KBM-7 (cell line): Measurements from ENCODE around the gene ILF3.
A peak's percentile ranks its signal among the peaks of the same experiment; 100 is the strongest.
"Not testable (repeated sequence)": the region's sequence is repeated elsewhere in the genome, so short reads cannot be mapped to it uniquely, and the experiment has no call there.

Source experiments
- DNase-seq: peaks from one replicate; pipeline ENCODE4 v3.0.0-alpha.2; 2015
- in situ Hi-C: fragments of 300-500 bp; cut with MboI; formaldehyde crosslinking; loops from 2 replicates; pipeline ENCODE4 v1.14.3; 2020; ENCODE audit warnings: low sequenced_read_pairs, low pct_unique_long_range_greater_than_20kb, mixed read lengths

ILF3 gene

GRCh38 chr19:10640361-10640760 is 13.8 kb upstream of the ILF3 start:
- in situ Hi-C loops: loop anchor here (10.0 kb wide), 1 partner anchor 66 kb away; no protein-coding TSS in a partner anchor
- no peak for DNase-seq

- no peak for DNase-seq
- in situ Hi-C loops: loop anchor here (10.0 kb wide), 1 partner anchor 66 kb away; no protein-coding TSS in a partner anchor
Observed at GRCh38 chr19:10641248-10641647, 12.9 kb upstream of the ILF3 start.

GRCh38 chr19:10642473-10643171 is 11.5 kb upstream of the ILF3 start:
- in situ Hi-C loops: loop anchor here (10.0 kb wide), 1 partner anchor 68 kb away; no protein-coding TSS in a partner anchor
- no peak for DNase-seq

DNA sequence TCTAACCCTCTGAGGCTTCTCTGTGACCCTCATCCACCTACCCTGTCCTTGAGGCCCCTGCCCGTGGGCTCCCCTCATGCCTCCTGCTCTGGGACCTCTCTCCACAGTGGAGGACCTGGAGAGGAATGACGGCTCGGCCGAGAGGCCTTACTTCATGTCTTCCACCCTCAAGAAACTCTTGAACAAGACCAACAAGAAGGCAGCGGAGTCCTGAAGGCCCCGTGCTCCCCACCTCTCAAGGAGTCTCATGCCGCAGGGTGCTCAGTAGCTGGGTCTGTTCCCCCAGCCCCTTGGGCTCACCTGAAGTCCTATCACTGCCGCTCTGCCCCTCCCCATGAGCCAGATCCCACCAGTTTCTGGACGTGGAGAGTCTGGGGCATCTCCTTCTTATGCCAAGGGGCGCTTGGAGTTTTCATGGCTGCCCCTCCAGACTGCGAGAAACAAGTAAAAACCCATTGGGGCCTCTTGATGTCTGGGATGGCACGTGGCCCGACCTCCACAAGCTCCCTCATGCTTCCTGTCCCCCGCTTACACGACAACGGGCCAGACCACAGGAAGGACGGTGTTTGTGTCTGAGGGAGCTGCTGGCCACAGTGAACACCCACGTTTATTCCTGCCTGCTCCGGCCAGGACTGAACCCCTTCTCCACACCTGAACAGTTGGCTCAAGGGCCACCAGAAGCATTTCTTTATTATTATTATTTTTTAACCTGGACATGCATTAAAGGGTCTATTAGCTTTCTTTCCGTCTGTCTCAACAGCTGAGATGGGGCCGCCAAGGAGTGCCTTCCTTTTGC is 10.8 kb upstream of the ILF3 start:
- DNase-seq: peak; percentile 50
- in situ Hi-C loops: loop anchor here (10.0 kb wide), 1 partner anchor 69 kb away; no protein-coding TSS in a partner anchor

GRCh38 chr19:10643968-10644259 is 10.2 kb upstream of the ILF3 start:
- DNase-seq: no peak
- in situ Hi-C loops: loop anchor here (10.0 kb wide), 1 partner anchor 69 kb away; no protein-coding TSS in a partner anchor

- in situ Hi-C loops: loop anchor here (10.0 kb wide), 1 partner anchor 70 kb away; no protein-coding TSS in a partner anchor
- peak; percentile 82 for DNase-seq
Observed at GRCh38 chr19:10644260-10645007, 9.7 kb upstream of the ILF3 start.

- in situ Hi-C loops: loop anchor here (10.0 kb wide), 1 partner anchor 72 kb away; no protein-coding TSS in a partner anchor
- DNase-seq: no peak
Observed at GRCh38 chr19:10646456-10647159, 7.5 kb upstream of the ILF3 start.

DNA sequence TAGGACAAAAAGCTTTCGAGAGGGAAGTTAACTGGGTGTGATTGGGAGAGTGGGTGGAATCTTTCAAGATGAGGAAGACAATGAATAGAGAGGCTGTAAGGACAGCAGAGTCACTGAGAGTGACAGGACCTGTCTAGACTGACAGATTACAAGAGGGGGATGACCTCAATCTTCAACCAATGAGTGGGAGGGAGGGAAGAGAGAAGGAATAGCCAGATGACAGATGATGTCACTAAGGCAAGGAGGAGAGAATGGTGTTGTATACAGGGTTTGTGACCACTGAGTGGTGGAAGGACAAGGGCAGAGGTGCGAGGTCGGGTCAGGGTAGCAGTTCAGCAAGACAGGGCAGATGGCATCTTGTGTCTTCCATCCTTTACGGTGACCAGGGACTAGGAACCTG is 5.8 kb upstream of the ILF3 start:
- no peak for DNase-seq
- in situ Hi-C loops: loop anchor here (10.0 kb wide), 1 partner anchor 74 kb away; no protein-coding TSS in a partner anchor

DNA sequence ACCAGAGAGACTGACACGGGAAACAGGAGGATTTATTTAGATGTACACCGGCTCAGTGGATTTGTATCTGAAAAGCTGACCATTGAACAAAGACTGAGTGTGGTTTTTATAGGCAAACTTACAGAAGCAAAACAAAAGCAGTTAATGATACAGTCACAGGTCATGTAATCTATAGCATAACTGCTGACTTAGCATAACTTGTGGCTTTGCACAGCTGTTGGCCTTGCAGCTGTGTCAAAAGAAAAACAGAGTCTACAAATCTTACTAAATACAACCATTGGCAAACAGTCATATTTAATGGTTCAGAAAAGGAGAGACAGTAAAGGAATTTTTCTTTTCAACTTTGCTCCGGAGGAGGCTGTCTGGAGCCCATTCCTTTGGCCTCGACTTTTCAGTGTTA is 2.3 kb upstream of the ILF3 start:
- DNase-seq: no peak
- in situ Hi-C loops: no loop called here

DNA sequence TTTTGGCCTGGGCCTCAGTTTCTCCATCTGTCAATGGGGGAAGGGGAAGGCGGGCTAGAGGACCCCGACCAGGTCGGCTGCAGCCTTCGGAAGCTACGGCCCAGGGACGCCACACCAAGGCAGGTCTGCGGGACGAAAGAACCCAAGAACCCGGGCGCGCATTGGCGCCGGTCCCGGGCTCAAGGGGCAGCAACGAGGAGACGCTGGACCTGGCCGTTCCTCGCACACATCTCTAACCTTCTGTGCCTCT is 739 bp upstream of the ILF3 start:
- no peak for DNase-seq
- in situ Hi-C loops: no loop called here

GRCh38 chr19:10654610-10655456 is 687 bp downstream of the ILF3 start:
- in situ Hi-C loops: no loop called here
- DNase-seq: no peak

DNA sequence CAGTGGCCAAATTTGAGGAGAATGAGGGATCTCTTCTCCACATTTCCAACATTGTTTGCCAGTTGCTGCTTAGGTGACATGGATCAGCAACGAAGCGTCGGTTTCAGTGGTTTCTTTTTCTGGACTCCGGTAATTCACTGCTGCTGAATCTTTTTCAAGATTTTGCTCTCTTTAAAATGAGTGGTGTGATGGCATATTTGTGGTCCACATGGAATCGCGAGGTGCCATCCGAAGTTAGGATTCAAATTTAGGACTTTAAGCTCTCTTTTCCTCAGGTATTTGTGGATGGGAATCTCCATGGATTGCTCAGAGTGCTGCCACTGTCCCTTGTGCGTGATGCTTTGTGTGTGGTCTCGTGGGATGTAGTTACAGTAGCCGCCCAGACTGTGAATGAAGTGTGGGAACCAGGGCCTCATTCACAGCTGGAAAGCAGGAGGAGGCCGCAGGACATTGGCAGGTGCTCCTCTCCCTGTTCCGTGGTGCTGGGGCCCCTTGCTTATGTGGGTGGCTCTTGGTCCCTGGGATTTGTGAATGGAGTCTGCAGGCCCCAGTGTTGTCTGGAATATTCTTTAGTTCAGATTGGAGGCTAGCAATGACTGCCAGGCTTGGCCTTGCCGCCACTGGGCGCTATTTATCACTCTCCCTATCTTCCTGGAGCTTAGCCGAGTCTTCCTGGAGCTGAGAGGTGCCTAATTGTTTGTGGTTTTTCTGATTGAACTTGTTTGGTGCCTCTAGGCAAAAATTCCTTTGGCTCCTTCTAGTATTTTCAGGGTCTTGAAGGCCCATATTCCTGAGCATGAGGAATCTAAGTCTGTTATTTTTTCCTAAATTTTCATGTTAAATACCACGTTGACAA is 1.5 kb downstream of the ILF3 start:
- DNase-seq: peak; percentile 47
- in situ Hi-C loops: no loop called here

GRCh38 chr19:10660346-10660745 is 6.2 kb downstream of the ILF3 start:
- in situ Hi-C loops: no loop called here
- DNase-seq: no peak

- no peak for DNase-seq
- in situ Hi-C loops: no loop called here
Observed at GRCh38 chr19:10661946-10662345, 7.8 kb downstream of the ILF3 start.

DNA sequence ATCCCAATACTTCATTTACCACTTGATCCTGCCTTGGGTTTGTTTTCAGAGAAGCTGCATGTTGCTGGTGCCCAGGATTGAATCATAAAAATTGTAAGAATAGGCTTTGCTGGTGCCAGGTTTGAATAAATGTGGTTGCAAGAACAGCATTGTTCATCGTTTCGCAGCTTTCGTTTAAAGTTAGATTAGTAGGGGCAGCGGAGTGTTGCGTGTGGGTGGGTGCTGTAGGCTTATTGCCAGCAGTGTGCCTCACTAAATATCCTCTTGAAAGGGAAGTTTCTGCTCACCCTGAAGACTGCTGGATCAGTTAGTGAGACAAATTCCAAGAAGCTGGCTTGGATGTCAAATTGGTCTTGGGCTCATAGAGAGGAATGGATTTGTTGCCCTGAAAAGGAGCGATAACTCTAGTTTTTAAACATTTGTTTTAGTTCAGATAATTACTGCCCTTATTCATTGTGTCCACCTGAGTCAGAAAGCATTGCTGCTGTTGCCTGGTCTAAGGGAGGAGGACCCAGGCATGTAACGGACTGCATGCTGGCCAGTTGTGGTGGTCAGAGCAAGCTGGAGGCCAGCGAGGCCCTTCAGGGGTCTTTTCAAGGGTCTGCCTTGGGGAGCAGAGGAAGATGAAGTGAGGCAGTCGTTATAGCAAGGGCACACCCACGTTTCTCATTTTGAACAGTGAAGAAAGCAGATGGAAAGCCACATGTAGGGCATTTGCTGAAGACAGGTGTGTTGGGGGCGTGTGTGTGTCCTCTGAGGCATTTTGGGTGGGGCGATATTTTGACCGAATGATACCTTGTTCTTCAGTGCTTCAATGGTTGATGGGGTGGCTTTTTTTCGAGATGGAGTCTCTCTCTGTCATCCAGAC is 8.5 kb downstream of the ILF3 start:
- peak; percentile 36 for DNase-seq
- in situ Hi-C loops: no loop called here

- DNase-seq, in situ Hi-C loops: not testable (repeated sequence)
Observed at GRCh38 chr19:10663252-10663563, 9.1 kb downstream of the ILF3 start.

GRCh38 chr19:10667867-10668266 is 13.7 kb downstream of the ILF3 start:
- in situ Hi-C loops: no loop called here
- DNase-seq: no peak
